HepG2 (cell line): Measurements from ENCODE around the gene AARS1. TPM values are rescaled to one million over a fixed set of nuclear protein-coding genes. Genes with fewer than 3 reads are reported as not detected.

ENCODE experiments used
- ETV6 ChIP-seq: sonication (generic); formaldehyde crosslinking; conservative IDR thresholded peaks from 2 replicates; pipeline ENCODE4 v1.4.0; 2020; ENCODE audit warnings: missing genetic modification reagents
- FOXM1 ChIP-seq: sonication (generic); formaldehyde crosslinking; IDR thresholded peaks from 2 replicates; pipeline ENCODE4 v1.5.0; 2020; ENCODE audit warnings: missing genetic modification reagents
- FOXP4 ChIP-seq: sonication (generic); formaldehyde crosslinking; IDR thresholded peaks from 2 replicates; pipeline ENCODE4 v1.4.0; 2020; ENCODE audit warnings: missing genetic modification reagents
- GMEB1 ChIP-seq: sonication (generic); formaldehyde crosslinking; IDR thresholded peaks from 2 replicates; pipeline ENCODE4 v1.5.1; 2020; ENCODE audit warnings: missing genetic modification reagents, mild to moderate bottlenecking, borderline replicate concordance
- HDAC2 ChIP-seq: sonication (generic); formaldehyde crosslinking; IDR thresholded peaks from 2 replicates; pipeline ENCODE4 v1.4.0; 2020; ENCODE audit warnings: missing genetic modification reagents
- SSRP1 ChIP-seq: IDR thresholded peaks from 2 replicates; pipeline ENCODE4 v1.6.1; 2016; ENCODE audit warnings: control low read depth
- STAT5B ChIP-seq: sonication (generic); formaldehyde crosslinking; IDR thresholded peaks from 2 replicates; pipeline ENCODE4 v1.4.0; 2020; ENCODE audit warnings: missing genetic modification reagents
- SYNCRIP ChIP-seq: fragments of 200-400 bp; formaldehyde crosslinking; IDR thresholded peaks from 2 replicates; pipeline ENCODE4 v1.6.1; 2018; ENCODE audit warnings: mild to moderate bottlenecking, low read depth, low read length; ENCODE audit not compliant: insufficient read depth
- TSC22D2 ChIP-seq: sonication (generic); formaldehyde crosslinking; IDR thresholded peaks from 2 replicates; pipeline ENCODE4 v1.5.1; 2020; ENCODE audit warnings: missing genetic modification reagents, mild to moderate bottlenecking, borderline replicate concordance
- ZBTB1 ChIP-seq: sonication (generic); formaldehyde crosslinking; IDR thresholded peaks from 2 replicates; pipeline ENCODE4 v1.4.0; 2020; ENCODE audit warnings: missing genetic modification reagents, borderline replicate concordance
- ZIK1 ChIP-seq: sonication (generic); formaldehyde crosslinking; IDR thresholded peaks from 2 replicates; pipeline ENCODE4 v1.5.0; 2020; ENCODE audit warnings: mild to moderate bottlenecking, low read depth, missing genetic modification reagents, borderline replicate concordance
- ZNF343 ChIP-seq: sonication (generic); formaldehyde crosslinking; IDR thresholded peaks from 2 replicates; pipeline ENCODE4 v1.4.0; 2020; ENCODE audit warnings: mild to moderate bottlenecking, missing genetic modification reagents
- ZNF44 ChIP-seq: sonication (generic); formaldehyde crosslinking; IDR thresholded peaks from 2 replicates; pipeline ENCODE4 v1.5.1; 2020; ENCODE audit warnings: mild to moderate bottlenecking, missing genetic modification reagents
- ZNF549 ChIP-seq: sonication (generic); formaldehyde crosslinking; IDR thresholded peaks from 2 replicates; pipeline ENCODE4 v1.5.0; 2020; ENCODE audit warnings: missing genetic modification reagents
- ZNF564 ChIP-seq: sonication (generic); formaldehyde crosslinking; IDR thresholded peaks from 2 replicates; pipeline ENCODE4 v1.8.1; 2023; ENCODE audit warnings: mild to moderate bottlenecking, missing genetic modification reagents
- ZNF766 ChIP-seq: sonication (generic); formaldehyde crosslinking; IDR thresholded peaks from 2 replicates; pipeline ENCODE4 v1.5.0; 2020; ENCODE audit warnings: missing genetic modification reagents, borderline replicate concordance
- ZNF883 ChIP-seq: sonication (generic); formaldehyde crosslinking; IDR thresholded peaks from 2 replicates; pipeline ENCODE4 v1.5.1; 2020; ENCODE audit warnings: mild to moderate bottlenecking, missing genetic modification reagents; ENCODE audit errors: not compliant biosample characterization
- ZSCAN31 ChIP-seq: sonication (generic); formaldehyde crosslinking; IDR thresholded peaks from 2 replicates; pipeline ENCODE4 v1.5.0; 2020; ENCODE audit warnings: low read depth, mild to moderate bottlenecking, missing genetic modification reagents
- polyA plus RNA-seq, 8 experiments: library from polyadenylated mRNA; depleted of rRNA in 3 of 8; stranded (reverse) in 7 of 8; unstranded in 1 of 8; fragments of >200 nt; fragmentation: Illumina TruSeq in 4 of 8; extraction: Trizol in 4 of 8; gene quantifications; 2 replicates each; pipeline versions ENCODE4 v1.2.1 to v1.2.3, GENCODE V29; 2011 to 2016; ENCODE audit warnings: low read depth in 4 of 8, missing spikeins in 1 of 8, mixed read lengths in 1 of 8; ENCODE audit not compliant: insufficient read depth in 1 of 8
- total RNA-seq, 5 experiments: library from RNA; depleted of rRNA; stranded (reverse); fragments of >200 nt; fragmentation: Illumina TruSeq; extraction: Trizol; gene quantifications; 2 replicates each; pipeline ENCODE4 v1.2.3, GENCODE V29; 2016; ENCODE audit warnings: low read depth in 1 of 5
- TF ChIP-seq, protein P1 (sequence below): sonication (generic); formaldehyde crosslinking; IDR thresholded peaks from 2 replicates; pipeline ENCODE4 v1.4.0; 2020; ENCODE audit warnings: low read depth, mild to moderate bottlenecking, missing genetic modification reagents
- TF ChIP-seq, protein P2 (sequence below): sonication (generic); formaldehyde crosslinking; IDR thresholded peaks from 2 replicates; pipeline ENCODE4 v1.4.0; 2020; ENCODE audit warnings: missing genetic modification reagents
- TF ChIP-seq, protein P3 (sequence below): sonication (generic); formaldehyde crosslinking; IDR thresholded peaks from 2 replicates; pipeline ENCODE4 v1.4.0; 2020; ENCODE audit warnings: missing genetic modification reagents, low read depth, mild to moderate bottlenecking, borderline replicate concordance

Gene AARS1
- total and polyA plus RNA-seq, 2 of the 13 experiments (the other 11 are each of a cell fraction or from before 2014, with no cell fraction given): 107 to 132 TPM

GRCh38 chr16:70298988-70299938 is 10.0 kb upstream of the AARS1 start, which contains the start of gene DDX19B (continued):
- TF ChIP-seq GMEB1 (CRISPR knock-in tag) (peak; percentile 86), TSC22D2 (CRISPR knock-in tag) (peak; percentile 39; the same call in 1 of the 2 replicates), HDAC2 (peak; percentile 90), ZNF564 (CRISPR knock-in tag) (peak; percentile 94), ETV6 (CRISPR knock-in tag) (peak; percentile 91), ZIK1 (CRISPR knock-in tag) (peak; percentile 85), ZNF44 (CRISPR knock-in tag) (peak; percentile 77), SSRP1 (CRISPR knock-in tag) (peak; percentile 21; the same call in 1 of the 2 replicates), ZNF343 (peak; percentile 59; the same call in 1 of the 2 replicates), STAT5B (CRISPR knock-in tag) (no peak), ZNF766 (CRISPR knock-in tag) (no peak), ZSCAN31 (CRISPR knock-in tag) (peak; percentile 99), FOXM1 (CRISPR knock-in tag) (no peak), ZNF549 (CRISPR knock-in tag) (no peak), SYNCRIP (no peak), FOXP4 (CRISPR knock-in tag) (peak; percentile 86), ZBTB1 (CRISPR knock-in tag) (no peak), ZNF883 (CRISPR knock-in tag) (peak; percentile 95)
- TF ChIP-seq, protein P1, sequence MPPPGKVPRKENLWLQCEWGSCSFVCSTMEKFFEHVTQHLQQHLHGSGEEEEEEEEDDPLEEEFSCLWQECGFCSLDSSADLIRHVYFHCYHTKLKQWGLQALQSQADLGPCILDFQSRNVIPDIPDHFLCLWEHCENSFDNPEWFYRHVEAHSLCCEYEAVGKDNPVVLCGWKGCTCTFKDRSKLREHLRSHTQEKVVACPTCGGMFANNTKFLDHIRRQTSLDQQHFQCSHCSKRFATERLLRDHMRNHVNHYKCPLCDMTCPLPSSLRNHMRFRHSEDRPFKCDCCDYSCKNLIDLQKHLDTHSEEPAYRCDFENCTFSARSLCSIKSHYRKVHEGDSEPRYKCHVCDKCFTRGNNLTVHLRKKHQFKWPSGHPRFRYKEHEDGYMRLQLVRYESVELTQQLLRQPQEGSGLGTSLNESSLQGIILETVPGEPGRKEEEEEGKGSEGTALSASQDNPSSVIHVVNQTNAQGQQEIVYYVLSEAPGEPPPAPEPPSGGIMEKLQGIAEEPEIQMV (CRISPR knock-in tag): peak; percentile 69; the same call in 1 of the 2 replicates
- TF ChIP-seq, protein P2, sequence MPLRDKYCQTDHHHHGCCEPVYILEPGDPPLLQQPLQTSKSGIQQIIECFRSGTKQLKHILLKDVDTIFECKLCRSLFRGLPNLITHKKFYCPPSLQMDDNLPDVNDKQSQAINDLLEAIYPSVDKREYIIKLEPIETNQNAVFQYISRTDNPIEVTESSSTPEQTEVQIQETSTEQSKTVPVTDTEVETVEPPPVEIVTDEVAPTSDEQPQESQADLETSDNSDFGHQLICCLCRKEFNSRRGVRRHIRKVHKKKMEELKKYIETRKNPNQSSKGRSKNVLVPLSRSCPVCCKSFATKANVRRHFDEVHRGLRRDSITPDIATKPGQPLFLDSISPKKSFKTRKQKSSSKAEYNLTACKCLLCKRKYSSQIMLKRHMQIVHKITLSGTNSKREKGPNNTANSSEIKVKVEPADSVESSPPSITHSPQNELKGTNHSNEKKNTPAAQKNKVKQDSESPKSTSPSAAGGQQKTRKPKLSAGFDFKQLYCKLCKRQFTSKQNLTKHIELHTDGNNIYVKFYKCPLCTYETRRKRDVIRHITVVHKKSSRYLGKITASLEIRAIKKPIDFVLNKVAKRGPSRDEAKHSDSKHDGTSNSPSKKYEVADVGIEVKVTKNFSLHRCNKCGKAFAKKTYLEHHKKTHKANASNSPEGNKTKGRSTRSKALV (CRISPR knock-in tag): no peak; the same call in 1 of the 2 replicates
- TF ChIP-seq, protein P3, sequence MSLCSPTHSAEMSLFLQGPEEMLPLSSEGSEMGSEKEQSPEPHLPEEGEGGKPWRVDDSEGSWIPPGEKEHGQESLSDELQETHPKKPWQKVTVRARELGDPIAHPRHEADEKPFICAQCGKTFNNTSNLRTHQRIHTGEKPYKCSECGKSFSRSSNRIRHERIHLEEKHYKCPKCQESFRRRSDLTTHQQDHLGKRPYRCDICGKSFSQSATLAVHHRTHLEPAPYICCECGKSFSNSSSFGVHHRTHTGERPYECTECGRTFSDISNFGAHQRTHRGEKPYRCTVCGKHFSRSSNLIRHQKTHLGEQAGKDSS (CRISPR knock-in tag): peak; percentile 73; the same call in 1 of the 2 replicates
